Iris pigment epithelial cell (primary cell): ENCODE results near the gene PPARA.
A peak's percentile ranks its signal among the peaks of the same experiment; 100 is the strongest.

ENCODE experiments used
- DNase-seq: peaks from one replicate; pipeline ENCODE4 v3.0.0-alpha.2; 2011; ENCODE audit warnings: low read depth

The PPARA gene

DNA sequence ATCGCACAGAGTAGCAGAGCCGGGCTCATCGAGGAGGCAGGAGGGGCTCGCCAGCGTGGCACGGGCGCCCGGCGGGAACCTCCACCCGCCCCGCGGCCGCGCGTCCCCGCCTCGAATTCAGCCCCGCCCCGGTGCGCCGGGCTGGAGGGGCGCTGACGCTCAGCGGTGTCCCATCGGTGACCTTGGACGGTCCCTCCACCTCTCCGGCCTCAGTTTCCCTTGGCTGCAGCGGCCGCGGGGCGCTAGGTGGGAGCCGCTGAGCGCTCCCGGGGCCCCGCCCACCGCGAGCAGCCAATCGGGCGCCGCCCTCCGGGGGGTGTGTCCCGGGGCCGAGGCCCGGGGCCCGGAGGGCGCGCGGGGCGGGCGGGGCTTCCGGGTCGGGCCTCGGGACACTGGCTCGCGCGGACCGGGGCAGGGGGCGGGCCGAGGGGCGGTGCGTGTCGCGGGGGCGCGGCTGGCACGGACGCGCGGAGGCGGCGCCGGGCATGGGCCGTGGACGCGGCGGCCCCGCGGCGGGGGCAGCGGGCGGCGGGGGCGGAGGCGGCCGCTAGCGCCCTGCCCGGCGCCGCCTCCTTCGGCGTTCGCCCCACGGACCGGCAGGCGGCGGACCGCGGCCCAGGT is at the start of gene PPARA:
Gene PPARA, plus strand, starts transcription at position 493 of the 621 bp plus-strand sequence. CDS start 47,858 bp downstream, outside the sequence.
- peak; percentile 66 for DNase-seq

DNA sequence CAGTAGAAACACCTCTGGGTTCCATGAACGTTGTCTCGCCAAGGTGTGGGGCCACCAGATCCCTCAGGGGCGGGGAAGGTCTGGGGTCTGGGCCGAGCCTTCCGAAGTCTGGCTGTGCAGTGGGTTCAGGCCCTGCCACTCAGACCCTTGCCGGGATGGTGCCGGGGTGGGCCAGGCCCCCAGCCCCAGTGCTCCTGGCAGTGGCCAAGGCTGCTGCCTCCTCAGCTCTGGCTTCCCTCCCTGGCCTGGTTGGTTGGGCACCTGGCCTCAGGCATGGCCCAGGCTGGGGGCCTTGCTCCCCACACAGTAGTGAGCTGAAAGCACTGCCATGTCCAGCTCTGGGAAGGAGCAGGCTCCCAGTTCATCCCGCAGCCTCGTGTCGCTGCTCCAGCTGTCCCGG is 48.2 kb upstream of the PPARA start:
- DNase-seq, result no peak

DNA sequence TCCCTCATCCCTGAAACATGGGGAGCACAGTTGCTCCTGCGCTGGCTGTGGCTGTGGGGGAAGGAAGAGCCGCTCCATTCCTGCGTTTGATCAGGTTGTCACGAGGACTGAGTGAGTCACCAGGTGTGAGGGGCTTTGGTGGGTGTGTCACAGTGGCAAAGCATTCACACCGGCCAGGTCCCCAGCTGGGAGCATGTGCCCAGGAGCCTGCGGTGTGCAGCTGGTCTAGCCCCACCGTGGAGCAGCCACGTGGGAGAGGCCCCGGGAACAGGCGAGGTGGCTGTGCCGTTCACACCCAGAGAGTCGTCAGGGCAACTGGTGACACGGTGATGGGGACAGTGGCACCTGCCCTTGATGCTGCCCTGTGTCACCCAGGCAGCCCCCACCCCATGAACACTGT is 47.6 kb upstream of the PPARA start:
- DNase-seq, result no peak

DNA sequence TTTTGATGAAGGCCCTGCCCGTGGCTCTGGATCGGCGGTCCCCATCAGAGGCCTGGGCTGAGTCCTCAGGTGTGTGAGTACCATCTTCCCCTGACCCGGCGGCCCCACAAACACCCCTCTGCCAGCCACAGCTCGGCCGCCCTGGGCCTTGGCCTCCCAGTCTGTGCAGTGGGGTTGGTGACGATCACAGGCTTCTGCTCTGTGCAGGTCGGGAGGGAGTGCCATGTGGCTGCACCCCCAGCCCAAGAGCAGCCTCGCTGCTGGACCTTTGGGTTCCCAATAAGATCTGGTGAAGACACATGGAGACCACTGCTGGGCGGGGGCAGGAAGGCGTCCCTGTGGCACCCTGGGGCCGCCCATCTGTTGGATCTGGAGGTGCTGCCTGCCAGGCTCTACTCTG is 47.1 kb upstream of the PPARA start:
- DNase-seq, result no peak

DNA sequence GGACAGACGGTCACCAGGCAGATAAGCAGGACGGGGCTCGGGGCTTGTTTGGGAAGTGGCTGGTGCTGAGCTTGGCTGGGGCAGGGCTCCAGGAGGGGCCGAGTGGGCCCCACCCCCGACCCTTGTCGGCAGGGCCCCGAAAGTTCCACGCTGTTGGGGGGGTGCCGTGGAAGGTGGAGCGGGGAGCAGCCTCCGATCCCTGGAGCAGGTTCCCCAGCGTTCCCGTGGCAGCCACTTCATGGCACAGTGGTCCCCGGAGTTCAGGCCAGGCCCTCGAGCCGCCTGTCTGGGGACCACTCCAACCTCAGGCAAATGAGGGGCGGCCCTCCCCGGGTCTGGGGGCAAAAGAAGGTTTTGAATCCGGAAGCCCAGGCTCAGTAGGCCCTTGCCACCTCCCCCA is 46.7 kb upstream of the PPARA start:
- DNase-seq, result no peak

DNA sequence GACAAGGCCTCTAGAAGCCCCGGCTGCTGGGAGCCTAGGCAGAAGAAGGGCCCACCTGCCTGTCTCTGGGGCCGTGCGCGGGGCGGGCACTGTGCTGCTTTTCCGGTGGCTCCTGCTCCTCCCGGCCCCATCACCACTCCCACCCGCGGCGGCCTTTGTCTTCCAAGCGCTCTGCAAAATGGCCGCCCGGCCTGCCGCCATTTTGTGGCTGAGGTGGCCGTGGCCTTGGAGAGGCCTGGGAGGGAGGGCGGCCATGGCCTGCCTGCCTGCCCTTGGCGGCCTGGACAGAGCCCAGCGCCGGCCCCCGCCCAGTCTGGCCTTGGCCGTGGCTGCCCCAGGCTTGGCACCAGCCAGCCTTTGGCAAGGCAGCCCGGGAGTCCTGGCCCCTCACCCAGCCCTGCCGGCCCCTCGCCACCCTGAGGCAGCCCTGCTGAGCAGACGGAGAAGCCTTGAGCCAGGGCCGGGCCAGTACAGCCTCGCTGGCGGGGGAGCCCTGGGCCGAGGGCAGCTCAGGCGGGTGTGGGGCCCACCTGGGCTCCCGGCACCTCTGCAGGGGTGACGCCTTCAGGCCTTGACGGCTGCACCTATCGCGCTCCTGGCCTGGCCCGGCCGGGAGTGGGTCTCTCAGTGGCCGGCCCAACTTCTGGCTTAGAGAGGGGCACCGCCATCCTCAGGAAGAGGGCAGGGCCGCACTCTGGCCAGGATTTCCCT is 46.0 kb upstream of the PPARA start:
- no peak for DNase-seq

DNA sequence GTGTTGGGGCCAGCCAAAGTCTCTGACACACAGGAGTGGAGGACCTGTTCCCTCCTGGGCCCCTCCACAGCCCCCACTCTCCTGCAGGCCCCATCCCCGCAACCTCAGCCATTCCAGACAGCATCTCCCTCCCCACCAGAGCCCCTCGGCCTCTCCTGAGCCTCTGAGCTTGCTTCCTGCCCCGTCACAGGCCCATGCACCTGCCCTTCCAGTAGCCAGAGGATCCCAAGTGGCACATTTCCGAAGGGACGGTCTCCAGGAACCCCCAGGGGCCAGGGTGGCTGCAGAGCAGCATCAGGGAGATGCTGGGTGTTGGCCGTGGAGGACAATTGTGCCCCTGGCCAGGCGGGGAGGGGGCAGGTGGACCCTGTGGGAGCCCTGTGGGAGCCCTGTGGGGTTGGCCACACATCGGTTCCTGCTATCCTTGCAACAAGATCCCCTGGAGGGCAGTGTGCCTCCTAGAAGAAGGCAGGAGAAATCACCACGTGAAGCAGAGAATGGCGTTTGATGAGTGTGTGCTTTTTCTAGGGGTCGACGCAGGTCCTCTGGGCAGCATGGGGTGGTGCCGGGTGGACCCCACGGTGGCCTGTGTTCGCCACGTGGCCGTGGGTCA is 45.3 kb upstream of the PPARA start:
- no peak for DNase-seq

DNA sequence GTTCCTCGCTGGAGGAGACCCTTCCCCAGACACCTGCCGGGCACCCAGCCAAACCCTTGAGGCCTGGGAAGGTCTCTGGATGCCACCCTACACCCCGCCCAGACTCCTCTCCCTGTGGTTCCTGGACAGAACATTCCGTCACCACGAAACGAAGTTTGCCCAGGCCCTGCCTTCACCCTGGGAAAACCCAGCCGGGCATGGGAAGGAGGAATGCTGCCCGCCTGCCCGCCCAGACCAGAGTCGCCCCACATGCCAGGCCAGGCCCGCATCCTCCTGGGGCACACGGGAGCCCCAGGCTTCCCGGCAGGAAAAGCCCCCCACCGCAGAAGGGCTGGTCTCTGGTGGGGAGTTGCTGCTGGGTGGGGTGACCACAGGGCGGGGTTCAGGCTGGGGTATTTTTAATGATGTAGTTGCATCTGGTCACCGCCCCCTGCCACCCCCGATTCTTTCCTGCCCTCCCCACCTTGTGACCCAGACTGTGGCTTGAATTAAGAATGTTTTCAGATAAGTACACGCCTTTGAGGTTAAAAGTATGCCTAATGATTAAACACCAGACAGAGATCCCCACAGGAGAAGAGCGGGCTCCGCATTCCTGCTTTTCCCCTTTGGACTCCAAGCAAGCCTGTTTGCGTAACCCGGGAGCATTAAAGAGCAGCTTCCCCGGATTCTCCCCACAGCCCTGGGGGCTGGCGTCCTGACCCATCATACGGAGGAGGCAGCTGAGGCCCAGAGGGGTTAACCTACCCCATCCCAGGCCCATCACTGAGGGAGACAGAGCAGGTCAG is 44.6 kb upstream of the PPARA start:
- peak; percentile 80 for DNase-seq

DNA sequence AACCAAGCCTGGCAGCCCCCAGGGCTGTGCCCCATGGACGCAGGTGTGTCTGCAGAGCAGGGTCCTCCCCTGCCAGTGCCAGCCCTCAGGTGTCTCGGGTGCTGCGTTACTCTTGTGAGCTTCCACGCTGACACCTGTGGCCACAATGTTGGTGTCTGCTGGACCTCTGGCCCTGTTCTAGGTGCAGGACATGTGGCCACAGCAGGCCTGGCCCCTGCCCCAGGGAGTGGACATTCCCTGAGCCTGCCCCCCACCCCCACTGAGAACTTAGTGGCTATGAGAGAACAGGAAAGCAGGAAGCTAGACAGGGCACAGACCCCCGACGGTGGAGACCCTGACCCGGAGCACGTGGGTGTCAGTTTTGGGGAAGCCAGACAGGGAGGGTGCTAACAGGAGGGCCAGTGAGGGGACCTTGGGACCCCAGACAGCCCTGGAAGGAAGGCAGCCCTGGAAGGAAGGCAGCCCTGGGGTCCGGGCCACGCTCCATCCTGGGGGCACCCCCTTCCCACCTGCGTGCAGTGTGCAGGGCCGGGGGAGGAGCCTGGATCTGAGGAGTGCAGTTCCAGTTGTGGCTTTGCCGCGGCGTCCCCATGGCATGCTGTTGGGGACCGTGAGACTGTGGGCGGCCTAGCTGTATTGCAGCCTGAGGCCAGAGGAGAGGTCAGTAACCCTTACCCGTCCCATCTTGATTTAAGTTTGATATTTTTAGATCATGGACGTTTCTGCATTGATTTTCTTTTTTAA is 43.9 kb upstream of the PPARA start:
- no peak for DNase-seq

DNA sequence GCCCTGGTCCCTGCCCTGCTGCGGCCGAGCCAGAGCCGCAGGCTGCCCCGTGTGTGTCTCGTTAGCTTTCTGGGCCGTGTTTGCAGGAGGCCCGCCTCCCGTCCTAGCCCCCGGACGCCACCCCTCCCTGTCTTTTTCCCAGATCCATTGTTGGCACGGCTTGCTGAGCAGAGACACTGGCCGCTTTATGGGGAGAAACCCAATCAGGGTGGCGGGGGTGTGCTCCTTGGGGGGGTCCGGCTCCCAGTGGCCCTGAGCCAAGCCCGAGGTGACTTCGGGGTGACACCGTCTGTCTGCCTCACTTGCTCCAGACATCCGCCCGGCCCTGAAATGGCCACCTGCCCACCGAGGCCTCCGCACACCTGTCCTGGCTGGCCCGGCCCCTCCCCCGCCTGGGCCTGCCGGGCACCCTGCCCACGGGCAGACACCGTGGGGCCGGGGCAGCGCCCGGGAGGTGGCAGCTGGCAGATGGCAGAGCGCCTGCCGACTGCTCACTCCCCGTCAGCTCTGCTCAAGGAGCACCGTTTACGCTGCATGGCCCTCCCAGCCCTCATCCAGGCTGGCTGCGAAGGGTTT is 43.1 kb upstream of the PPARA start:
- DNase-seq, result no peak

DNA sequence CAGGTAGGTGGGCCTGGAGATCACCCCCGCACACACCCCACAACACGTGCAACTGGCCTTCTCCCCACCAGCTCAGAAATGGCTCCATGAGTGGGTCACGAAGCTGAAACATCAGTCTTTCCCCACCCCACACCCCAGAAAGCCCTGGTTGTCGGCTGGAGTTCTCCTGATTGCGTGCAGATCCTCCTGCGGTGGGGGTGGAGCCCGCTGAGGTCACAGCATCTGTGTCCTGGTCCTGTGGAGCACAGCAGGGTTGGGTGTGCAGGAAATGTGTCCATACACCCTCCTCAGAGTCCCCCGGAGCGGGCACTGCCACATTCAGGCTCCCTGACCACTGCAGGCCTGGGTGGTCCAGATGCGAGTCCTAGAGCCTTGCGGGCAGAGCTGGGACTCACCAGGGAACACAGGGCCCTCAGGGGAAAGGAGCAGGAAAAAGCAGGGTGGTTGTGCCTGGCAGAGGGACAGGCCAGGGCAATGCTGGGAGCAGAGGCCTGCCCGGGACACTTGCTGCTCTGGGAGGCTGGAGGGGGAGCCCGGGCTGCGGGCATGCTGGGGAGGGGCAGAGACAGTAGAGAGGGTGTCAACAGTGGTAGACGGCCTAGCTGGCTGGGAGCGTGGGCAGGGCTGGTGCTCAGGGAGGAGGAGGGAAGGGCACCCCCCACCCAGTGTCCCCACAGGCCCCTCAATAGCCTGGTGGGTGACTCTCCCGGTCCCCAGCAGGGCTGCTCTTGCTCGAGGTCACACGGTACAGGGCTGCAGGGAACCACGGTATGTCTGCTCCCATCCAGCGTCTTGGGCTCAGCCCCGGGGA is 42.4 kb upstream of the PPARA start:
- no peak for DNase-seq

DNA sequence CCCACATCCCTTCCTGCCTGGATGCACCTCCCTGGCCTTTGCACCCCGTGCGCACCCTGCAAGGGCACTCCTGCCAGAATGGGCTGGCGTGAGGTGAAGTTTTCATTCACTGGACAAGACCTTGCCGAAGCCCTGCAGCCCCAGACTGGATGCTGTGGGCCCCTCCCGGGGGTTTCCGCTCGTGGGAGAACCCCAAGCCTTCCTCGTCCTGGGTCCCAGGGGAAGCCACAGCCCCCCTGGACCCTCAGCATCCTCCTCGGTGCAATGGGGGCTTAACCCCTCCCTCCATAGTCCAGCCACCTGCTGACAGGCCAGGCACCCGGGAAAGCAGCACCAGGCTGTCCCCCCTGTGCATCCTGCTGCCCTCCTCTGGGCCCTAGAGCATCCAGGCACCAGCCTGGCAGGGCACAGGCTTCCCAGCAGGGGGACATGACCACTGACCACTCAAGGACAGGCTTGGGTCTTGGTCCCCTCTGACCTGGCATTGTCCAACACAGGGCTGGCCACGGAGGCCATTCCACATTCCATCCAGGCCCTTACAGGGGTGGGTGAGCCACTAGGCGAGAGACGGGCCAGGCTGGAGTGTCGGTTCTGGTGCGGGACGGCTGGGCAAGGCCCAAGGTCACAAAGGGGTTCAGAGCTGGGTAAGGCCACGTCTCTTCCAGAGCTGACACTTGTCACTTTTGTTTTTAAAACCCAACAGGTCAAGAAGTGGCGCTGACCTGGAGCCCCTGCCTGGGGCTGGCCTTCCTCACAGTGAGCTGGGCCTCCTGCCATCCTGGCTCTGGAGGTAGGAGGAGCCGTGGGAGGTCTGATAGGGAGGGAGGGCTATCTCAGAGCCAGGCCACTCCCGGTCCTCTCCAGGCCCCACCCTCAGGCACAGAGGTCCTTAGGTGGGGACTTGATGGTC is 41.5 kb upstream of the PPARA start:
- DNase-seq, result peak; percentile 32

DNA sequence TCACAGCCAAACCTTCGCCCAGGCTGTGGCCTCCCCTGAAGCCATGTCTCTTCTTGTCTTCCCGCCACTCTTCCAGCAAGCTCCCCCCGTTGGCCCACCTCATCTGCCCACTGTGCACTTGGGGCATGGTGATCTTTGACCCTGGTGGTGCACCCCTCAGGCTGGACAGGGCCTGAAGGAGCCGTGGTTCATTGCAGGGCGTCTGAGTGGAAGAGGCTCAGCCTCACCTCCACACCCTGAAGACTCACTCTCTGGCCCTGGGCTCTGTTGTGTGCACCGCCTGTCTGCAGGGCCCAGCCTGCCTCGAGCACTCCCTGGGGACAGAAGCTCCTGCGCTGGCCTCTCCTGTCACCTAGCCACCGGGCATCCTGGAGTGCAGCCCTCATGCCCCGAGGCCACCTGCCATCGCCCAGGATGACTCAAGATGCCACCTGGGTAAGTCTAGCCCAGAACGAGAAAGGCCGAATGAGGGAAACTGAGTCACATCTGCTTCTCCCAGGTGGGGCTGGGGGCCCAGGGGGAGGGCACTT is 40.8 kb upstream of the PPARA start:
- no peak for DNase-seq

DNA sequence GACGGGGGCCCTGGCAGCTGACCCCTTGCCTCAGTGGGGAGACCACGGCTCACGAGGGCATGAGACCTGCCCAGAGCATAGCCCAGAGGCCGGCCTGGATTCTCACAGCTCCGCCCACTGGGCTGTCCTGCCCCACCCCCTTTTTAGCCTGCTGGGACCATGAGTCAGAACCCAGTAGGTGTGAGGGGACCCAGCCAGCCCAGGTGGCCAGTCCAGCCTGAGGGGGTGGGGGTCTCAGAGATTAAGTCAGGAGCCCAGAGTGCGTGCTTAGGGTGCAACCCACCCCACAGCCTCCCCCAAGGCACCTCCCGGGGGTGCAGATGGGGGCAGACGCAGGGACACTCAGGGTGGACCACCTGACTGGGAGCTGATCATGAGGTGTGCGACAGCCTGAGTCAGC is 40.1 kb upstream of the PPARA start:
- peak; percentile 32 for DNase-seq

DNA sequence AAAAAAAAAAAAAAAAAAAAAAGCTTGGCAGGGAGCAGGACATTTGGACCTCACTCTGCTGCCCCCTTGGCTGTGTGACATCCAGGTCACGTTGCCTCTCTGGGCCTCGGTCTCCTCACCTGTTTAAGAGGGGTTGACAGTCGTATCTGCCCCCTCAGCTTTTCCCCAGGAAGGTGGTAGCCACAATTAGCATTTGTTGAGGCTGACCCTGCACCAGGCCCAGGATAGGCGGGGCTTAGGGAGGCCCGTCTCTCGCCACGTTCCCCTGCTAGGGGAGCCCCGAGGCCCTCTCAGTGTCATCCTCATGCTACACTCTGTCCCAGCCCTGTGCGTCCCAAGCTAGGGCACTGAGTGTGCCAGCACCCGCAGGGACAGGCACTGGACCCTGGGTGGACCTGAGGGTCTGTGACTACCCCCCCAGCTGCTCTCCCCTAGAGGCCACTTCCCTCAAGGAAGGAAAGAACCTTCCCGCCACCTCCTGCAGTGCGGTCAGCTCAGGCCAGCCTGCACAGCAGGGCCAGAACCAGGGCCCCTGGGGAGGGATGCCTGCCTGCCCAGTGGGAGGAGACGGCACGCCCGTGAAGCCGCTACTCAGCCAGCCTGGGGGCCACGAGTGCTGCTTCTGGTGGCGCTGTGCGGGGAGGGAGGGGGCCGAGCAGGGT is 38.5 kb upstream of the PPARA start:
- no peak for DNase-seq

DNA sequence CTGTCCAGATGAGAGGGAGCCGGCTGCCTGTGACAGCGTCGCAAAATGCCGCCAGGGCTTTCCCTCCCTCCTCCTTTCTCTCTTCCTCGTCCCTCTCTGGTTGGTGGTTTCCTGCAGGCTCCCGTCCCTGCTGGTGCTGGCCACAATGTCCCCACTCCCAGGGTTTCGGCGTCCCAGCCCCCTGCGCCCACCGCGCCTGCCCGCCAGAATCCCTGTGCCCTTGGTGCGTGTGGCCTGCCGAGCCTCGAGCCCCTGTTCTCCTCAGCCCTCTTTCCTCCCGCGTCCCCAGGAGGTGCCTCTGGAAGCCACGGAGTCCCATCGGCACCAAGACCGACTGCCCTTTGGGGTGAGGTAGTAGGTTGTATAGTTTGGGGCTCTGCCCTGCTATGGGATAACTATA is 37.9 kb upstream of the PPARA start:
- DNase-seq, result no peak

DNA sequence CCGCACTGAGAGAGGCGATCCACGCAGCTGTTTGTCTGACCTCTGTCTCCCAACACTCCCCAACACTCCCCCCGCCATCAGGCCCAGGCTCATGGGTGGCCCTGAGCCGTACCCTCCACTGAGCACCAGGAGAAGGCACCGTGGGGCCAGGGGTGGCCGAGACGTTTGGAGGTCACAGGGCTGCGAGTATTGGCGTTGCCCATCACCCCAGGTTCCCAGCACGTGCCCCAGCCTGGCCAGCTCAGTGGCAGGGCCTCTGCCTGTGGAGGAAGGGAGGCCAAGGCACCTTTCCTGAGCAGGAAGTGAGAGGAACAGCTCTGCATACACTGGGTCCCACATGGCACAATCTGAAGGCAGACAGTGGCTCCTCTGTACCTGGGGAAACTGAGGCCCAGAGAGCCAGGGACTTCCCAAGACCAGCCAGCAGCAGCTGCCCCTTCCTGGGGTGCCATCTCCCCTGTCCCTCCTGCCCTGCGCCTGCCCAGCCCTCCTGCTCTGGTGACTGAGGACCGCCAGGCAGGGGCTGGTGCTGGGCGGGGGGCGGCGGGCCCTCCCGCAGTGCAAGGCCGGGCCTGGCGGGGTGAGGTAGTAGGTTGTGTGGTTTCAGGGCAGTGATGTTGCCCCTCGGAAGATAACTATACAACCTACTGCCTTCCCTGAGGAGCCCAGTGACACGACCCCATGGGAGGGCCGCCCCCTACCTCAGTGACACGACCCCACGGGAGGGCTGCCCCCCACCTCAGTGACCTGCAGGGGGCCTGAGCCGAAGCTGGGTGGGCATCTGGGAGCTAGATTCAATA is 37.0 kb upstream of the PPARA start:
- DNase-seq, result no peak

DNA sequence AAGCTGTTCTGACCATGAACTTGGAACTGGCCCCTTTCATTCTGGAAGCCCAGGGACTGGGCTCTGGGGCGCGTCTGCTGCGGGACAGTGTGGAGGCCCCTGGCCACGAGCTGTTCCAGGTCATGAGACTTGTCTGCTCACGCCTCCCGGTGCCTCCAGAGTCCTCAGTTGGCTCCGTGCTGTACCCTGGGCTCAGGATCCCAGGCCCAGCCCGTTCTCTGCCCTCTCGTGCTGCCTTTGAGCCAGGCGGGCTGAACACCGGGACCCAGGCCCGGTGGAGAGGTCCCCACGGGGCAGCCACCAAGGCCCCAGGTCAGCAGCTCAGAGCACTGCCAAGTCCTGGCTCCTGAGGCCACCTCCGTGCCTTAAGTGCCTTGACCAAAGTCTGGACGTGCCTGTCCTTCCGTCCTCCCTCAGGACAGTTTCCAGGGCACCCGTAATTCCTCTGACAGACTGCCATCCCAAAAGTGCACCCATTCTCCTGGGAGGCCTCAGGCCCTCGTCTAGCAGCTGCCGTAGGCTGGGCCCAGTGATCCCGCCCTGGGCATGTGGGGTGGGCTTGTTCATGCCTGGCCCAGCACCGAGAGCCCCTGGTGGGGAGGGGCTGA is 36.3 kb upstream of the PPARA start:
- DNase-seq, result no peak
